Activated CD8-positive, alpha-beta memory T cell treated with anti-CD3 and anti-CD28 coated beads, Interleukin-2, amount 50 U/mL, for 1 hour (primary cell): ENCODE measurements around the gene OSBPL9.

Experiments
- DNase-seq: peaks from one replicate; pipeline ENCODE4 v3.0.0-alpha.2; 2020; ENCODE audit errors: extremely low read depth

OSBPL9 gene, protein sequence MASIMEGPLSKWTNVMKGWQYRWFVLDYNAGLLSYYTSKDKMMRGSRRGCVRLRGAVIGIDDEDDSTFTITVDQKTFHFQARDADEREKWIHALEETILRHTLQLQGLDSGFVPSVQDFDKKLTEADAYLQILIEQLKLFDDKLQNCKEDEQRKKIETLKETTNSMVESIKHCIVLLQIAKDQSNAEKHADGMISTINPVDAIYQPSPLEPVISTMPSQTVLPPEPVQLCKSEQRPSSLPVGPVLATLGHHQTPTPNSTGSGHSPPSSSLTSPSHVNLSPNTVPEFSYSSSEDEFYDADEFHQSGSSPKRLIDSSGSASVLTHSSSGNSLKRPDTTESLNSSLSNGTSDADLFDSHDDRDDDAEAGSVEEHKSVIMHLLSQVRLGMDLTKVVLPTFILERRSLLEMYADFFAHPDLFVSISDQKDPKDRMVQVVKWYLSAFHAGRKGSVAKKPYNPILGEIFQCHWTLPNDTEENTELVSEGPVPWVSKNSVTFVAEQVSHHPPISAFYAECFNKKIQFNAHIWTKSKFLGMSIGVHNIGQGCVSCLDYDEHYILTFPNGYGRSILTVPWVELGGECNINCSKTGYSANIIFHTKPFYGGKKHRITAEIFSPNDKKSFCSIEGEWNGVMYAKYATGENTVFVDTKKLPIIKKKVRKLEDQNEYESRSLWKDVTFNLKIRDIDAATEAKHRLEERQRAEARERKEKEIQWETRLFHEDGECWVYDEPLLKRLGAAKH

DNA sequence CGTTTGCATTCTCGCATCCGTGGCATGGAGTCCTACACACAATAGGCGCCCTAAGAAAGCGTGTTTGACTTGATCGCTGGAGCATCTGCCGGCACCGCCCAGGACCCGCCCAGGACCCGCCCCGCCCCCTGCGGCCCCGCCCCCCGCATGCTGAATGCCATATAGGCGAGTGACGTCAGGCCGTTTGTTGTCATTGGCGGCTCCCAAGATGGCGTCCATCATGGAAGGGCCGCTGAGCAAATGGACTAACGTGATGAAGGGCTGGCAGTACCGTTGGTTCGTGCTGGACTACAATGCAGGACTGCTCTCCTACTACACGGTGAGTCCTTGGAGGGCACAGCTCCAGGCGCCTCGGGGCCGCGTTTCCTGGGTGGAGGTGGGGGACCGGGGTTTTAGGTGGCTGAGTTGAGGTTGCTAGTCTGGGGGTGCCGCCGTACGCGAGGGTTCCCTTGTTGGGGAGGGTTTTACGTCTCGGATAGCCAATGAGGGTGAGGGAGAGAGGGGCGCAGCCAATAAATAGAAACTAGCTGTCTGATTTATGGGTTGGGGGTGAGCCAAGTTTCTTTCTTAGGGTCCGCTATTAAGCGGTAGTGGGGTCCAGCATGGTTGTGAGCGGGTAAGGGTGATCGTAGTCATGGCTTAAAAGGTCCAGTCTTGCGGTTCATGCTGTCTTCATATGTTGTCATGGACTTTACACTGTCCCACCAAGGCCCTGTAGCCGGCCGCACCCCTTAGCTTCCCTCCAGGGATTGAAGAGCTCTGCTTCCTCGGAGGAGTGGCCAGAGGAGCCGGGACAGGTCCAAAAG is at the start of gene OSBPL9:
TSS of gene OSBPL9 (plus strand) at position 190 of the 806 bp plus-strand sequence. CDS start at position 209, 19 bp downstream.
- DNase-seq = peak; percentile 83

DNA sequence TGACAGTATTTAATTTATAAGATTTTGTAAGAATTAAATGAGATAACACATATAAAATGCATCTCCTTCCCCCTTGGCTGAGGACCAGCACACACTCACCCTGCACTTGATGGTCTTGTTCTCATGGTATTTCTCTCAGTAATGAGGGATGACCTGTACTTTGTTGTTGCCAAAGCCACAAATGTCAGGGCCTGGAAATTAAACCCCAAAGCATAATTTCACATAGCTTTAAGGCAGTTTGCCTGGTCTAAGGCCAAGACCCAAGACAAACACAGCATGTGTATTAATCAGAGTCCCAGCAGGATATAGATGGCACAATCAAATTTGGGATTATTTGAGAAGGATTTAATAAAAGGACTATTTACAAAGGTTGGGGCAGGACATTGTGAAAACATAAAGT is 49.2 kb upstream of the OSBPL9 start:
- DNase-seq = no peak

DNA sequence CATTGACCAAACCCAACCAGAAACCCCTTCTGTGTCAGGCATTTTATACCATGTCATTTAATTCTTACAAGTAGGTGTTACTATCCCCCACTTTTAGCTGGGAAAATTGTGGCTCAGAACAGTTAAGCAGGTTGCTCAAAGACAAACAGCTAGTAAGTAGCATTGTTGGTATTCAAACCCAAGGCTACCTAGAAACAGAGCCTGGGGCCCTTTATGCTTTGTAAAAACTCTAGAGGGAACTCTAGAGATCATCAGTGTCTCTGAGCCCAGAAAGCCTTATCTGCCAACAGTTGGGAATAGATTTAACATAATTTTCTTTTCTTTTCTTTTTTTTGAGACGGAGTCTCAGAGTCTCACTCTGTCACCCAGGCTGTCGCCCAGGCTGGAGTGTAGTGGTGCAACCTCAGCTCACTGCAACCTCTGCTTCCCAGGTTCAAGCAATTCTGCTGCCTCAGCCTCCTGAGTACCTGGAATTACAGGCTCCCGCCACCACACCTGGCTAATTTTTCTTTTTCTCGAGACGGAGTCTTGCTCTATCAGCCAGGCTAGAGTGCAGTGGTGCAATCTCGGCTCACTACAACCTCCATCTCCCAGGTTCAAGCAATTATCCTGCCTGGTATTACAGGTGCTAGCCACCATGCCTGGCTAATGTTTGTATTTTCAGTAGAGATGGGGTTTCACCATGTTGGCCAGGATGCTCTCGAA is 48.5 kb upstream of the OSBPL9 start:
- no peak for DNase-seq

DNA sequence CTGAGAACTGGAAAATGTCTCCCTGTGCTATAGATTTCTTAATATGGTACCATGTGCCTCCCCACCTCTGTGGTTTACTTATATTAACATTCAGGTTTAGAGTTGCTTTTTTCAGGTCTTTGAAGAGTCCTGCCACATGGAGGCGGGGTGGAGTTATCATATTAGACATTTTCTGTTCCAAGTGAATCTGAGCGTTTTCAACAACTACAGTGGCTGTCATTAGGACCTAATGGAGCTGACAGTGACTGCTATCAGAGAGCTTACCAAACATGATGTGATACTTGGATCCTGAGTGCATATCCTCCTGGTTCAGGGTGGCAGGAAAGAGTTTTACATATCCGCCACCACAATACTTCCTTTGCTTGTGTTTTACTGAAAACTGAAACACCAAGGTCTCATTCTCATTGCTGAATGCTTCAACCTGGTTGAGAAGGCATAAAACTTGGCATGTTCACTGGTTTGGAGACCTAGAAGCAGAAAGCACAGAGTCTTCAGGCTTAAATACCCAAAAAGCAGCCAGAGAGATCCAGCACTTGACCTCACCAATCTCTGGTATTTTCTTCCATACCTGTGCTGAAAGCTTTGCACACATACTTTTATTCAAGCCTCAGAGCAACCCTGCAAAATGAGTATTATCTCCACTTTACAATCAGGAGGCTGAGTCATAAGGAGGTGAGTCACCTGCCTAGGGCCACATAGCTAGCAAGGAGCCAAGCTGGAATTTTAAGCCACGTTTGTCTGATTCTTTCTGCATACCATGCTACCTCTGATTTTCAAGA is 47.4 kb upstream of the OSBPL9 start:
- no peak for DNase-seq

DNA sequence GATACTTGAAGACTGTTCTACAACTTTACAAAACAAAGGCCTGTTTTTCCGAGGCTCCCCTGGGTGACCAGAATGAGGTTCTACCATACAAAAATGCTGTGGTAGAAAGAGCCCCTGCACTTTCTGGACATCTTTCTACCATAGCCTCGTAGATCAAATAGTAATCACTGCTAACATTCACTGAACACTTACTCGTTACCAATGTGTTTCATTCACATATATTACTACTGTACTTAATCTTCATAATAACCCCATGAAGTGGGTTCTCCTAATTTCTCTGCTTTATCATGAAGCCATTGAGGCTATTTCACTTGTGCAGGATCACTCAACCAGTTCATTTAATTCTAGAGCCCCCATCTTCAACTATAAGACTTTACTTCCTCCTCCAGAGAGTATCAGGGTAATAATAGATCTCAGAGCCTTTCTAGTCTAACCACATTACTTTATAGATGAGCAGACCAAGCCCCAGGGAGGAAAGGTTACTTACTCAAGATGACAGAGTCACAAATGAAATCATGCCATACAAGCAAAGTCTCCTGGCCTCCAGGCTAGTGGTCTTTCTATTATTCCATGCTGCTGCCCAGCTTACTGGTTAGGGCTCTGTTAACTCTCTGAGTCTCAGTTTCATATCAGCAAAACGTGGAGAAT is 46.7 kb upstream of the OSBPL9 start:
- DNase-seq = no peak

DNA sequence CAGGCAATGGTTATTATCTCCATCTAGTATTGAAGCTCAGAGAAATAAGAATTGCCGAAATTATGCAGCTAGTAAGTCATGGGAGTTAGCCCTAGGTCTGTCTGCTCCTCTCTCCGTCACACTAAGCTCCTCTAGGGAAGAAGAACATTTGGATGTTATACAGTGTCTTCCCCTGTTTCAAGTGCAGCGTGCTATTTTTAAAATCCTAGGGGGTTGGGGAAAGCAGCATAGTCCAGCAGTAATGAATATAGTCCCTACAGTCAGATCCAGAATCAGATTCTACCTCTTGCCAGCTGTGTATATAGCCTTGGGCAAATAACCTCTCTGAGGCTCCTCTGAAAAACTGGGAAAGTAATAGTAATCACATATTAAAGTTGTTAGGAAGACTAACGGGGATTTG is 44.5 kb upstream of the OSBPL9 start:
- no peak for DNase-seq

DNA sequence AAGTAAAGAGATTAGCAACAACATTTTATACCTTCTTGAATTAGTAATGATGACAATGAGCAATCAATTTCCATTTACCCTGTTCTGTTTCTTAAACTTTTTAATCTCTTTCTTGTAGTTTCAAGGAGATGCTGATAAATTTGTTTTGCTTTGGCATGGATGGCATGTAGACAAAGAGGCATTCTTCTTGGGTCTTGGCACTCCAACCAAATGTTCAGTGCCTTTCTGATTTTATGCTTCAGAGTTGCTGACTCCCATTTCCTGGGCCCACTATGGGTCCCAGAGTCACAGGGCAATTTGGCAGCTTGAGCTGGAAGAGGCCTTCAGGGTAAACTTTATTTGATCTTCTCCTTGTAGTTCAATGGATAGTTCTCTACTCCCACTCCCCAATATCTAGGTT is 42.1 kb upstream of the OSBPL9 start:
- DNase-seq = no peak

DNA sequence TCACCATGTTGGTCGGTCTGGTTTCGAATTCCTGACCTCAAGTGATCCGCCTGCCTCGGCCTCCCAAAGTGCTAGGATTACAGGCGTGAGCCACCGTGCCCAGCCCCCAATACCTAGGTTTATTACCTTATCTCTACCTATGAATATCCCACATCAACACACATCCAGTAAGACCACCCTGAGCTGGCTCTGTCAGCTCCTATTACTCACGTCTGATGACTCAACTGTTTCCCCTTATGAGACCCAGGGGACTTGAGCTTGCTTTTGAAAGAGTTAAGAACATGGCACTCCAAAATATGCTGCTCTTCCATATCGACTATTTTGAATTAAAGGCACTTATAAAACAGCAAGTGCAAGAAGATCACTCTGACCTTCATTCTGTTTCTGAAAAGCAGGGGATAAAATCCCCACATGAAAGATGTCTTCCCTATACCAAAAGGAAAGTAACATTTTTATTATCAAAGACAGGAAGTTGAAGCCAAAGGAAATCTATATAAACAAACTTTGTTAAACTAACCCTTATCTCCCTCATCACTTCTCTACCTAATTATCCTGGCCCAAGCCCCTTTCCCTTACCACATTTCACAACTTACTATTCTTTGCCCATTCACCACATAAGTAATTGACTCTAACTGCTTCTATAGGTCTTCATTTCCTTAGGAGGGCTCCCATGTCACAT is 41.3 kb upstream of the OSBPL9 start:
- DNase-seq = no peak

DNA sequence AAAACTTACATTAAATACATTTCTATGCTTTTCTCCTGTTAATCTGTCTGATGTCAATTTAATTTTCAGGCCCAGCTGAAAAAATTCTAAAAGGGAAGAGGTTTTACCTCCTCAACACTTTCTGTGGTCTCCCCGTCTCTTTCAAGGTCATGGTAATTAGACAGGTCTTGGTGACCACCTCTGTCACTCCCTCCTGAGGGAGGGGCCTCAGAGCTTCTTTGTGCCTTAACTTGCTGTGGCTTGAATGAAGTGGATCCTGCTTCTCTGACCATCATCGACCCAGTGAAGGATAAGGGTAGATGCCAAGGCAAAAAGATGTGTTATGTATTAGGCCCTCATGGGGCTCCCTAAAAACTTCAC is 40.8 kb upstream of the OSBPL9 start:
- DNase-seq = no peak

DNA sequence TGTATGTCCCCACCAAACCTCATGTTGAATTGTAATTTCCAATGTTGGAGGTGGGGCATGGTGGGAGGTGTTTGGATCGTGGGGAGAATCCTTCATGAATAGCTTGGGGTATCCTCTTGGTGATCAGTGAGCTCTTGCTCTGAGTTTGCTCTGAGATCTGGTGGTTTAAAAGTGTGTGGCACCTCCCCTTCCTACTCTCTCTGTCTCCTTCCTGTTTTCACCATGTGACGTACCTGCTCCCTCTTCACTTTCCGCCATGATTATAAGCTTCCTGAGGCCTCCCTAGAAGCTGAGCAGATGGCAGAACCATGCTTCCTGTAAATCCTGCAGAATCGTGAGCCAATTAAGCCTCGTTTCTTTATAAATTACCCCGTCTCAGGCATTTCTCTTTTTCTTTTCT is 40.0 kb upstream of the OSBPL9 start:
- DNase-seq = no peak

DNA sequence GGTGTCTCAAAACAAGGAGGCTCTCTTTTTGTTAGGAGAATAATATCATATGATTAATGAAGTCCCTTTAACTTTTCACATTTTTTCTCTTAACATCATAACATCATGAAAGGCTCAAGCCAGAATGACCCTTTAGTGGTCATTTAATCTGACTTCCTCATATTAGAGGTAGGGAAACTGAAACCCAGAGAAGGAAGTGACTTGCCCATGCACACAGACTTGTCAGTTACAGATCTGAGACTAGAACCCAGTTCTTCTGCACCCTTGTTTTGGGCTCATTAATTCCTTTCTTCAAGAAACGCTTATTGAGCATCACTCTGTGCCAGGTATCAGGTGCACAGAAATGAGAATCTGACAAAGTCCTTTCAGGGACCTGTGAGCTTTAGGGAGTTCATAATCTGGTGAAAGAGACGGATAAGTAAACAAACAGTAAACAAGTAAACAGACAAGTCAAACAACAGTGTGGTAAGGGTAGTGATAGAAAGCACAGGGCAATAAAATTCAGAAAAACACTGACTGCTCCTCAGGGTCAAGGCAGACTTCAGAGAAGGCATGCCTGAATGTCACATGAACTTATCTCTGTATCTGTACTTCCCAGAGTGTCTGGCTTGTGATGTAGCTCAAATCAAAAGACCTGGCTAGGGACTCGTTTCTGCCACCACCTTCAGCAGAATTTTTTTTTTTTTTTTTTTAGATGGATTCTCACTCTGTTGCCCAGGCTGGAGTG is 38.3 kb upstream of the OSBPL9 start:
- DNase-seq = no peak

DNA sequence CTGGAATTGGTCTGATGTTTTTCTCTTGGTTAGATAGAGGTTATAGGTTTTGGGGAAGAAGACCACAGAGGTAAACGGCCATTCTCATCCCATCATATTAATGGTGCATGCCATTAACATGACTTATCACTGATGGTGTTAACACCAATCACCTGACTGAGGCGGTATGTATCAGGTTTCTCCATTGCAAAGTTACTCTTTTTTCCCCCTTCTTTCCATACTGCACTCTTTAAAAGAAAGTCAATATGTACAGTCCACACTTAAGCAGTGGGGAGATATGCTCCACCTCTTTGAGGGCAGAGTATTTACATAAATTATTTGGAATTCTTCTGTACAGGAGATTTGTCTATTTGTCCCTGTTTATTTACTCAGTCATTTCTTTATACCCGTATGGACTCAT is 35.7 kb upstream of the OSBPL9 start:
- no peak for DNase-seq

DNA sequence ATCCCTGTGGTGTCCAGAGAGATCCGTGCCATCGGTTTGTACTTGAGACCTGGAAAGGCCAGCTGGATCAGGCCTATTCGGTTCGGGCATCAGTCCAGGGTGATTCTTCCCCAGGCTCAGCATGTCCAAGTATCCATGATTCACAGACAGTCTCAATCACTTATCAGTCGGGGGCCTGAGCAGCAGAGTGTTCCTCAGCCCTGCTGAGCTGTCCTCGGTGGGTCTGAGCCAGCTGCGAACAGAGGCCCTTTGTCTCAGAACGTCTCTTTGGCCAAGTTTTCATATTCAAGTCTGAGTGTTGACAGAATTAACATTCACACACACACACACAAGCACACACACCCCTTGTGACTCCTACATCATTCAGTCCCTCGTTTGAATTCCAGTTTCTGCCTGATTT is 33.4 kb upstream of the OSBPL9 start:
- no peak for DNase-seq

DNA sequence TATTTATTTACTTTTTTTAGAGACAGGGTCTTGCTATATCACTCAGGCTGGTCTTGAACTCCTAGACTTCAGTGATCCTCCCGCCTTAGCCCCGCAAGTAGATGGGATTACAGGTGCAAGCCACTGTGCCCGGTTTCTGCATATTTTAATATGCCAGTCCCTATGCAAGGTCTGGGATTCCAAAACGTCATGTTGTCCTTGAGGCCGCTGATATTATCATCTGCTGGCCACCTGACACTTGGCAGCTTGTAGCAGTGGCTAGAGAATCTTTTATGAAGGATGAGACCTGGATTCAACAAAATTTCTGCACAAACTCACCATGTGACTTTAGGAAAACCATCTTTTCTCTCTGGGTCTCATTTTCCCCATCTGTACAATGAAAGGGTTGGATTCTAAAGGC is 32.9 kb upstream of the OSBPL9 start:
- DNase-seq = no peak

DNA sequence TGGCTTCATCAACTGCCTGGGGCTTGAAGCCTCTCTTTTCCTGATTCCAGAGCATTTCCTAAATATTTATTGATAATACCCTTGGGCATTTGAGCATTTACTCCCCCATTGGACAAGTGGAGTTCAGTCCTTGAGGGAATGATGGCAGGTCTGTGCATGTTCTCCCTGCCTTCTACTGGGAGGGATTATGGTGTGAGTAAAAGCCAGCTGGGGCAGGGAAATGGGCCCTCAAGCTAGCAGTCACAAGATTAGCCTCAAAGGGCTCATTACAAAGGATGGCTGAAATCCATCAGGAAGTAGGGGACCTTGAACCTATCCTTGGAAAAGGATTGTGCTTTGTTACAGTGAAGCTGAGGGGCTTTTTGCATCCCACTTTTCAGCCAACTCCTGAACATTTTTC is 24.2 kb upstream of the OSBPL9 start:
- DNase-seq = no peak

DNA sequence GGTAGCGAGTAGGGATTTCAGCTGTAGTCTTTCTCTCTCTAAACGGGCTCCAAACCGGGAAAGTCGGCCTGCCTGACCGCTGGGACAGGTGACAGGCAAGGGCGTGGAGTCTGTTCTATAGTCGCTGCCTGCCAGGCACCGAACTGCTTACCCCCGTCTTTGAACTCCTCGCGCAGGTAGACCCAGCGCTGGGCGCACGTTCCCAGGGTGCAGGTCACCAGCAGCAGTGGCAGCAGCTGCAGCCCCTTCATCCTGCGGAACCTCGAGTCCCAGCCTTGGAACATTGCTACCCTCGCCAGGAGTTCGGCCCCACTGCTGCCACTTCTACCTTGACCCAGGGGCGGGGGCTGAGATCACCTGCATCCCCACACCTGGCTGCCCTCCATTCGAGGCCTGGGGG is 22.2 kb upstream of the OSBPL9 start:
- DNase-seq = no peak

DNA sequence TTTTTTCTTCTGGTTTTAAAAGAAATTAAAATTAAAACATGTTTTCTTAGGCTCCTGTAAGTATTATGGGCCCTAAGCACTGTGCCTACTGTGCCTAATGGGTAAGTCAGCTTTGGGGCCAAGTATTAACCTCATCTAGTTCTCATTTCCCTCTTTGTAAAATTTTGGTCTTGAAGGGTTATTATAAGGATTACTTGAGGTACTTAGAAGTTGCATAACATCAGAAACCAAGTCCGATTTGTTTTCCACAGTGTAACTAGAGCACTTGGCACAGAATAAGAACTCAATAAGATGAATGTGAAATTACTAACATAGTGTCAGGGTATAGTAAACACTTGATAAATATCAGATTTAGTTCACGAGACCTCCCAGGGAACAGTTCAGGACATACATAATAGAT is 16.4 kb upstream of the OSBPL9 start:
- no peak for DNase-seq

DNA sequence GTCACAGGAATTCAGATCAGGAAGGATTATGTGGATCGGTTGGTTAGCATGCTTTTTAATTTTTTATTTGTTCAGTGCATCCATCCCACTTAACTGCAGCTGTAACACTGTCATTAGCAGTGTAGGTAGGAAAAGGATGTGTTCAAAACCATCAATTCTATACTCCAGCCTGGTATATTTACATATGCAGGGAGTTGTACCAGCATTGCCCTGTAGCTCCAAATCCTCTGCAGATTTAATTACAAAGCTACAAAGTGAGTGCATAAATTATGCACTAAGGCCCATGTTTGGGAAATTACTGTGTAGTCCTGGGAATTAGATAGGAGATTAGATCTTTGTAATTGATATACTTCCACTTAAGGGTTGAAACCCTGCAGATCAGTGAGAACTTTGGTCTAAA is 15.9 kb upstream of the OSBPL9 start:
- DNase-seq = no peak

DNA sequence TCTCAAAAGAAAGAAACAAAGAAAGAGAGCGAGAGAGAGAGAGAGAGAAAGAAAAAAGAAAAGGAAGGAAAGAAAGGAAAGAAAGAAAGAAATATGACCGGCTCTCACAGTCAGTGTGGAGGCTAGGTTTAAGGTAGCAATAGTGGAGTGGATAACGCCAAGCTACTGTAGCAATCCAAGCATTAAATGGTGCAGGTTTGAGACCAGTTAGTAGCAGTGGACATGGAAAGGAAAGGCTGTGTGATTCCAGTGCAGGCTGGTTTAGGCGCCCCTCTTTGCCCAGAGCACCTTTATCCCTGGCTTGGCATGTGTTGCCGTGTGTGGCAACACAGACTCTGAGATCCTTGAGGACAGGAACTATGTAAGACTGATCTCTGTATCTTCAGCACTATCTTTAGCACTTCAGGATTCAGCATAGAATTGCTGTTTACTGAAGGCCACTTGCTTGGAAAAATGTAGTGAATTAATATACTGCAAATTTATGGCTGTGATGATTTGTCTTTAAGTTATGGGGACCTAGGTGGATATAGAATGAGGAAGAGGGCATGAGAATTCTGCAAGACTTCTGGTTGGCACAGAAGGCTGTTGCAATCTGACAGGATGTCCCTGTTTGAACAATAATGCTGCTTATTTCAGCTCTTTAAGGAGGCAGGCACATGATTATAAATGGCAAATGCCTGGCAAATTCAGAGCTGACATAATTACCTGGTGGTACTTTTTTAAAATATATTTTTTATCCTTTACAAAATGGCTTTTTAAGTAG is 10.8 kb upstream of the OSBPL9 start:
- DNase-seq = no peak
